ENCODE results near the gene AHDC1.
"Not testable (repeated sequence)": the region's sequence is repeated elsewhere in the genome, so short reads cannot be mapped to it uniquely, and the experiment has no call there.

AHDC1 gene

GRCh38 chr1:27562534-27563340, 41.2 kb downstream of the AHDC1 start:
- FAIRE-seq, result no peak

- FAIRE-seq, result no peak
These were observed 41.9 kb downstream of the AHDC1 start for GRCh38 chr1:27562021-27562420.

GRCh38 chr1:27561124-27561899, 42.6 kb downstream of the AHDC1 start:
- no peak for FAIRE-seq

- no peak for FAIRE-seq
These were observed 43.4 kb downstream of the AHDC1 start for GRCh38 chr1:27560268-27561123.

GRCh38 chr1:27559466-27560030, 44.4 kb downstream of the AHDC1 start:
- FAIRE-seq, result no peak

GRCh38 chr1:27557596-27558340, 46.2 kb downstream of the AHDC1 start:
- FAIRE-seq, result no peak

- no peak for FAIRE-seq
These were observed 47.0 kb downstream of the AHDC1 start for GRCh38 chr1:27556781-27557595.

GRCh38 chr1:27556435-27556780, 47.5 kb downstream of the AHDC1 start:
- no peak for FAIRE-seq

- FAIRE-seq, result no peak
These were observed 48.1 kb downstream of the AHDC1 start for GRCh38 chr1:27555700-27556424.

GRCh38 chr1:27554759-27555699, 48.9 kb downstream of the AHDC1 start:
- FAIRE-seq, result no peak

GRCh38 chr1:27554293-27554692, 49.7 kb downstream of the AHDC1 start:
- FAIRE-seq, result no peak

- not testable (repeated sequence) for FAIRE-seq
These were observed 50.1 kb downstream of the AHDC1 start for GRCh38 chr1:27553823-27554222.

GRCh38 chr1:27552911-27553420, 51.0 kb downstream of the AHDC1 start:
- no peak for FAIRE-seq

GRCh38 chr1:27551953-27552312, 52.0 kb downstream of the AHDC1 start:
- FAIRE-seq, result no peak

- no peak for FAIRE-seq
These were observed 52.6 kb downstream of the AHDC1 start for GRCh38 chr1:27551170-27551952.

- FAIRE-seq, result no peak
These were observed 53.3 kb downstream of the AHDC1 start for GRCh38 chr1:27550510-27551169.

GRCh38 chr1:27549807-27550408, 54.0 kb downstream of the AHDC1 start:
- FAIRE-seq, result no peak

Data from colon (tissue), 2 donors.